Osteoblast (primary cell): ENCODE measurements around the gene TAF11L13. TPM values are rescaled to one million over a fixed set of nuclear protein-coding genes. Genes with fewer than 3 reads are reported as not detected.
"Not testable (repeated sequence)": the region's sequence is repeated elsewhere in the genome, so short reads cannot be mapped to it uniquely, and the experiment has no call there.

Source experiments
- DNase-seq: peaks from one replicate; pipeline ENCODE4 v3.0.0; 2011; ENCODE audit warnings: low spot score, mixed read lengths; ENCODE audit not compliant: insufficient read length; ENCODE audit errors: missing footprints
- H2AFZ ChIP-seq: 2 replicates; pipeline ENCODE4 v1.6.0; 2011; ENCODE audit warnings: mild to moderate bottlenecking, low read length
- H3K27ac ChIP-seq: 2 replicates; pipeline ENCODE4 v1.5.1; 2011; ENCODE audit warnings: mild to moderate bottlenecking, low read depth, low read length, moderate library complexity
- H3K27me3 ChIP-seq: 2 replicates; pipeline ENCODE4 v1.6.0; 2012; ENCODE audit warnings: mild to moderate bottlenecking, control low read depth, inconsistent platforms, low read length, moderate library complexity; ENCODE audit not compliant: insufficient read depth
- H3K36me3 ChIP-seq: 2 replicates; pipeline ENCODE4 v1.5.1; 2011; ENCODE audit warnings: mild to moderate bottlenecking, low read length, control low read depth, moderate library complexity; ENCODE audit not compliant: insufficient read depth
- H3K4me1 ChIP-seq: 2 replicates; pipeline ENCODE4 v1.5.1; 2011; ENCODE audit warnings: mild to moderate bottlenecking, low read length, control low read depth, moderate library complexity; ENCODE audit not compliant: insufficient read depth
- H3K4me2 ChIP-seq: 2 replicates; pipeline ENCODE4 v1.6.0; 2011; ENCODE audit warnings: mild to moderate bottlenecking, low read length; ENCODE audit not compliant: insufficient read depth
- H3K4me3 ChIP-seq: fragments of 200-600 bp; sonication (generic); 3 replicates; pipeline ENCODE4 v1.5.1; 2012; ENCODE audit warnings: mild to moderate bottlenecking, low read length, inconsistent platforms; ENCODE audit not compliant: insufficient read depth
- H3K79me2 ChIP-seq: 2 replicates; pipeline ENCODE4 v1.6.0; 2012; ENCODE audit warnings: mild to moderate bottlenecking, low read length, control low read depth, inconsistent platforms; ENCODE audit not compliant: insufficient read depth
- H3K9me3 ChIP-seq: 2 replicates; pipeline ENCODE4 v1.5.1; 2011; ENCODE audit warnings: low read depth, low read length, control low read depth
- H4K20me1 ChIP-seq: 2 replicates; pipeline ENCODE4 v1.6.0; 2012; ENCODE audit warnings: mild to moderate bottlenecking, low read length, control low read depth; ENCODE audit not compliant: insufficient read depth
- CTCF ChIP-seq: IDR thresholded peaks from 2 replicates; pipeline ENCODE4 v1.5.1; 2011; ENCODE audit warnings: mild to moderate bottlenecking, low read depth, low read length, moderate library complexity; ENCODE audit errors: extremely low read depth
- total RNA-seq: library from RNA; depleted of rRNA; stranded (reverse); fragments of >200 nt; gene quantifications from 2 replicates; pipeline ENCODE4 v1.2.3, GENCODE V29; 2012

The TAF11L13 gene
- total RNA-seq, 1 donor: not detected

- Histone ChIP-seq H3K36me3 (no peaks in the 10 kb centered on the region), H3K9me3 (no peaks in the 10 kb centered on the region), H3K27ac (no peak overlapping the region), H3K4me3 (no peak overlapping the region), H4K20me1 (no peaks in the 10 kb centered on the region), H2AFZ (no peak overlapping the region), H3K4me2 (no peak overlapping the region), H3K4me1 (no peaks in the 10 kb centered on the region), H3K27me3 (no peaks in the 10 kb centered on the region), H3K79me2 (no peaks in the 10 kb centered on the region)
- DNase-seq: no peak
- TF ChIP-seq CTCF: no peak
Measured at GRCh38 chr5:17604951-17605350, 26.9 kb upstream of the TAF11L13 start.

- not testable (repeated sequence) for H3K27me3 ChIP-seq, H3K4me2 ChIP-seq, H3K4me1 ChIP-seq, H2AFZ ChIP-seq, H3K27ac ChIP-seq, DNase-seq, H3K79me2 ChIP-seq, H3K4me3 ChIP-seq, H4K20me1 ChIP-seq, H3K36me3 ChIP-seq, H3K9me3 ChIP-seq
Measured at GRCh38 chr5:17607461-17607860, 24.4 kb upstream of the TAF11L13 start.

- not testable (repeated sequence) for DNase-seq, H3K36me3 ChIP-seq, H3K4me2 ChIP-seq, H4K20me1 ChIP-seq, H3K27me3 ChIP-seq, H3K4me1 ChIP-seq, H3K4me3 ChIP-seq, H2AFZ ChIP-seq, H3K27ac ChIP-seq, H3K9me3 ChIP-seq, H3K79me2 ChIP-seq
Measured at GRCh38 chr5:17610092-17610491, 21.8 kb upstream of the TAF11L13 start, which contains the start of gene TAF11L12. TAF11L12 (plus strand) TSS chr5:17610392.

- H3K4me2 ChIP-seq: no peak overlapping the region
- H3K27ac ChIP-seq: no peak overlapping the region
- TF ChIP-seq CTCF: no peak
- no peaks in the 10 kb centered on the region for H3K9me3 ChIP-seq
- no peak overlapping the region for H2AFZ ChIP-seq
- no peaks in the 10 kb centered on the region for H3K79me2 ChIP-seq
- H3K36me3 ChIP-seq: no peaks in the 10 kb centered on the region
- H3K27me3 ChIP-seq: no peaks in the 10 kb centered on the region
- H4K20me1 ChIP-seq: no peaks in the 10 kb centered on the region
- H3K4me1 ChIP-seq: no peaks in the 10 kb centered on the region
- no peak overlapping the region for H3K4me3 ChIP-seq
- DNase-seq: no peak
Measured at GRCh38 chr5:17614872-17615605, 16.8 kb upstream of the TAF11L13 start.

- Histone ChIP-seq H3K79me2 (no peaks in the 10 kb centered on the region), H3K4me1 (no peaks in the 10 kb centered on the region), H3K9me3 (no peaks in the 10 kb centered on the region), H2AFZ (no peak overlapping the region), H4K20me1 (no peaks in the 10 kb centered on the region), H3K27me3 (no peaks in the 10 kb centered on the region), H3K4me2 (no peak overlapping the region), H3K4me3 (no peak overlapping the region), H3K36me3 (no peaks in the 10 kb centered on the region), H3K27ac (no peak overlapping the region)
- TF ChIP-seq CTCF: no peak
- DNase-seq: peak; percentile 74
Measured at GRCh38 chr5:17619354-17619753, 12.5 kb upstream of the TAF11L13 start.
